Measurements from ENCODE around the gene CEACAM19.

Gene CEACAM19

GRCh38 chr19:44723952-44724319, 52.7 kb downstream of the CEACAM19 start:
- peak; percentile 86 for DNase-seq

- DNase-seq, result peak; percentile 27
Measured at GRCh38 chr19:44725251-44725650, 54.0 kb downstream of the CEACAM19 start.

- no peak for DNase-seq
Measured at GRCh38 chr19:44725684-44726083, 54.4 kb downstream of the CEACAM19 start.

GRCh38 chr19:44726465-44726864, 55.2 kb downstream of the CEACAM19 start:
- no peak for DNase-seq

- no peak for DNase-seq
Measured at GRCh38 chr19:44728178-44728577, 56.9 kb downstream of the CEACAM19 start.

- no peak for DNase-seq
Measured at GRCh38 chr19:44729516-44730033, 58.3 kb downstream of the CEACAM19 start.

- DNase-seq, result no peak
Measured at GRCh38 chr19:44731081-44731480, 59.8 kb downstream of the CEACAM19 start.

- DNase-seq, result no peak
Measured at GRCh38 chr19:44731622-44732021, 60.3 kb downstream of the CEACAM19 start.

- no peak for DNase-seq
Measured at GRCh38 chr19:44732235-44733014, 61.1 kb downstream of the CEACAM19 start.

All from hematopoietic multipotent progenitor cell treated with erythropoietin and hydrocortisone succinate and interleukin-3 and kit ligand, for 6 days (in vitro differentiated cells).